Caco-2 (cell line): ENCODE data around the gene AATK. TPM values are rescaled to one million over a fixed set of nuclear protein-coding genes. Genes with fewer than 3 reads are reported as not detected.

Source experiments
- BruUV-seq: library from RNA; stranded (reverse); fragments of 400-500 nt; replicated peaks from 2 replicates; lab custom pipeline; 2021; lab: Mats Ljungman, UMichigan
- CTCF ChIA-PET: fragments of 300-600 bp; sonication (Branson Sonifier 250); formaldehyde crosslinking; loops from one replicate; lab custom pipeline; 2022; ENCODE audit warnings: antibody characterized with exemption; lab: Charles Lee
- POLR2A ChIA-PET: fragments of 300-600 bp; sonication (Branson Sonifier 250); formaldehyde crosslinking; loops from one replicate; lab custom pipeline; 2022; ENCODE audit warnings: antibody characterized with exemption; lab: Charles Lee
- DNase-seq, 2 experiments: peaks; one replicate each; pipeline versions ENCODE4 v3.0.0 to v3.0.0-alpha.2; 2020 to 2022
- H3K27me3 ChIP-seq: replicated peaks from 2 replicates; pipeline ENCODE4 v1.6.0; 2011; ENCODE audit warnings: low read length; ENCODE audit not compliant: control insufficient read depth, insufficient read depth
- H3K36me3 ChIP-seq: 2 replicates; pipeline ENCODE4 v1.5.1; 2011; ENCODE audit warnings: low read length; ENCODE audit not compliant: control insufficient read depth, insufficient read depth
- H3K4me1 ChIP-seq: fragments of 250-450 bp; sonication (Bioruptor Pico); 2 replicates; pipeline ENCODE4 v1.5.1; 2020; ENCODE audit warnings: mild to moderate bottlenecking
- H3K4me3 ChIP-seq: 2 replicates; pipeline ENCODE4 v1.5.1; 2011; ENCODE audit warnings: low read depth, mild to moderate bottlenecking, control low read depth, low read length
- H3K9me3 ChIP-seq: fragments of 250-450 bp; sonication (Bioruptor Pico); 2 replicates; pipeline ENCODE4 v1.5.1; 2020; ENCODE audit warnings: mild to moderate bottlenecking, moderate library complexity
- H3K27ac Mint-ChIP-seq: one replicate; pipeline ENCODE4 v1.8.0; 2022; ENCODE audit warnings: mixed read lengths; ENCODE audit not compliant: unreplicated experiment
- H3K27me3 Mint-ChIP-seq: one replicate; pipeline ENCODE4 v1.8.0; 2022; ENCODE audit warnings: mixed read lengths; ENCODE audit not compliant: insufficient read depth, unreplicated experiment
- H3K36me3 Mint-ChIP-seq: one replicate; pipeline ENCODE4 v1.8.0; 2022; ENCODE audit warnings: mild to moderate bottlenecking, mixed read lengths; ENCODE audit not compliant: insufficient read depth, unreplicated experiment
- H3K4me1 Mint-ChIP-seq: one replicate; pipeline ENCODE4 v1.8.0; 2022; ENCODE audit warnings: low read depth, mixed read lengths; ENCODE audit not compliant: unreplicated experiment
- H3K4me3 Mint-ChIP-seq: one replicate; pipeline ENCODE4 v1.8.0; 2022; ENCODE audit warnings: mild to moderate bottlenecking, moderate library complexity, mixed read lengths; ENCODE audit not compliant: unreplicated experiment
- H3K9me3 Mint-ChIP-seq: one replicate; pipeline ENCODE4 v1.8.0; 2022; ENCODE audit warnings: mixed read lengths; ENCODE audit not compliant: unreplicated experiment
- intact Hi-C: fragments of 100-400 bp; cut with micrococcal nuclease; formaldehyde crosslinking; loops from one replicate; pipeline ENCODE4 v1.10.0; 2022; ENCODE audit not compliant: unreplicated experiment
- total RNA-seq: library from RNA; stranded (reverse); gene quantifications from 2 replicates; pipeline ENCODE4 v1.2.3, GENCODE V29; 2022
- TF ChIP-seq, protein P1 (sequence below), 2 experiments: fragments of 200-600 bp in 1 of 2; IDR thresholded peaks; 1 replicate in 1 of 2; 2 replicates in 1 of 2; pipeline versions ENCODE4 v1.5.1 to v1.8.0; 2011 to 2022; ENCODE audit warnings: antibody characterized with exemption in 1 of 2, control low read depth in 1 of 2, inconsistent platforms in 1 of 2, low read depth in 1 of 2, low read length in 1 of 2, mild to moderate bottlenecking in 1 of 2, moderate library complexity in 1 of 2; ENCODE audit not compliant: insufficient read depth in 1 of 2, severe bottlenecking in 1 of 2, unreplicated experiment in 1 of 2

AATK gene
- total RNA-seq, 1 experiment from 2014 or later = 26.6 TPM

DNA sequence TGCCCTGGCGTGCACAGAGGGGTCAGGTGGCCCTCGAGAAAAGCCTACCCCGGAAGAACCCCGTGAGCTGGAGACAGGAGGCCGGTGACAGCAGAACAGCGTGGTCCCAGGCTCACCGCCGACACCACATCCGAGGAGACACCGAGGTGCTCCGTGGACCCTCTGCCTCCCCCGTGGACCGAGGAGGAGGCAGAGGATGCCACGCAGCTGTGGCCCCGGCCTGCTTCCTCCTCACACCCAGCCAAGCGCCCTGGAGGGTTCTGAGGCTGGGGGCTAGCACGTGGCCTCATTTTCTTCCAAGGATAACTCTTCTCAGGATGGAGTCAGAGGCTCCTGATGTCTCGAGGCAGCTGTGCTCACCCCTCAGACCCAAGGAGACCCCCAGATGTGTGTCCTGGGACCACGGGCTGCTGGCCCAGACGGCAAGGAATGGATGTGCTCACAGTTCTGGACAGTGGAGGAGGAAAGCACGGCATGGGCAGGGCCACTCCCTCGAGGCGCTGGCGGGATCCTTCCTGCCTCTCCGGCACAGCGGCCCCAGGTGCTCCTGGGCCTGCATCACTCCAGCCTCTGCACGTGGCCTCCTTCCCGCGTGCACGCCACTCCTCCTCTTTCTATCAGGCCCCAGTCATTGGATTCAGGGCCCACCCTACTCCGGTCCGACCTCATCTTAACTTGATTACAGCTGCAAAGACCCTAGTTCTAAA lies 5.1 kb downstream of the AATK start:
- CTCF ChIA-PET = no interaction called here
- H3K9me3 ChIP-seq = no peaks in the 10 kb centered on the region
- H3K27ac Mint-ChIP-seq = no peak overlapping the region
- no TSS peak for BruUV-seq
- H3K4me3 ChIP-seq = no peak overlapping the region
- no peaks in the 10 kb centered on the region for H3K9me3 Mint-ChIP-seq
- no peaks in the 10 kb centered on the region for H3K4me1 Mint-ChIP-seq
- DNase-seq = no peak
- H3K4me3 Mint-ChIP-seq = no peak overlapping the region
- TF ChIP-seq, protein P1, sequence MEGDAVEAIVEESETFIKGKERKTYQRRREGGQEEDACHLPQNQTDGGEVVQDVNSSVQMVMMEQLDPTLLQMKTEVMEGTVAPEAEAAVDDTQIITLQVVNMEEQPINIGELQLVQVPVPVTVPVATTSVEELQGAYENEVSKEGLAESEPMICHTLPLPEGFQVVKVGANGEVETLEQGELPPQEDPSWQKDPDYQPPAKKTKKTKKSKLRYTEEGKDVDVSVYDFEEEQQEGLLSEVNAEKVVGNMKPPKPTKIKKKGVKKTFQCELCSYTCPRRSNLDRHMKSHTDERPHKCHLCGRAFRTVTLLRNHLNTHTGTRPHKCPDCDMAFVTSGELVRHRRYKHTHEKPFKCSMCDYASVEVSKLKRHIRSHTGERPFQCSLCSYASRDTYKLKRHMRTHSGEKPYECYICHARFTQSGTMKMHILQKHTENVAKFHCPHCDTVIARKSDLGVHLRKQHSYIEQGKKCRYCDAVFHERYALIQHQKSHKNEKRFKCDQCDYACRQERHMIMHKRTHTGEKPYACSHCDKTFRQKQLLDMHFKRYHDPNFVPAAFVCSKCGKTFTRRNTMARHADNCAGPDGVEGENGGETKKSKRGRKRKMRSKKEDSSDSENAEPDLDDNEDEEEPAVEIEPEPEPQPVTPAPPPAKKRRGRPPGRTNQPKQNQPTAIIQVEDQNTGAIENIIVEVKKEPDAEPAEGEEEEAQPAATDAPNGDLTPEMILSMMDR (IDR thresholded peaks at IDR 0.05; ENCODE audit: insufficient read depth in 1 of 2, low read depth in 1 of 2, low read length in 1 of 2, severe bottlenecking in 1 of 2, unreplicated experiment in 1 of 2) = no peak
- H3K4me1 ChIP-seq = peaks cover 18% of the 10 kb centered on the region
- no peaks in the 10 kb centered on the region for H3K27me3 Mint-ChIP-seq
- POLR2A ChIA-PET = no interaction called here
- H3K36me3 ChIP-seq = no peaks in the 10 kb centered on the region
- H3K27me3 ChIP-seq = no peaks in the 10 kb centered on the region
- no peaks in the 10 kb centered on the region for H3K36me3 Mint-ChIP-seq
- intact Hi-C loops = no loop called here

DNA sequence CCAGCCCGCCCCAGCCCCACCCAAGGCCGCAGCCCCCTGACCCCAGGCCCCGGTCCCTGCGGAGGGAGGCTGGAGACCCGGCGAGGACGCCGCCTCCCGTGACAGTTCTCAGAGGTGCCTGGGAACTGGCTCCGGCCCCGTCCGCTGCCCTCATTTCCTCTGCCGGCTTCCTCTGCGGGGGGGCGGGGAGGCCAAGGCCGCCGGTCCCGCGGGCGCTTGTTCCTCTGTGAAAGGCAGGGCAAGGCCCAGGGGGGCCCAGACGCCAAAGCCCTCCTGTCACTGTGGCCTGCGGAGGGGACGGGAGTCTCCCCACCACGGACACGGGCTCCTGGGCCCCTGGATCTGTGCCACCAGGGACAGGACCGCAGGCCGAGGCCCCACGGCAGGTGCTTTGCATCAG lies 5.7 kb downstream of the AATK start:
- Histone ChIP-seq H3K27me3 (no peaks in the 10 kb centered on the region), H3K36me3 (no peaks in the 10 kb centered on the region), H3K4me1 (peaks cover 13% of the 10 kb centered on the region), H3K9me3 (no peaks in the 10 kb centered on the region), H3K4me3 (no peak overlapping the region)
- Mint-ChIP-seq H3K27ac (no peak overlapping the region), H3K27me3 (no peaks in the 10 kb centered on the region), H3K9me3 (no peaks in the 10 kb centered on the region), H3K4me1 (no peaks in the 10 kb centered on the region), H3K36me3 (no peaks in the 10 kb centered on the region), H3K4me3 (no peak overlapping the region)
- TF ChIP-seq, protein P1 (IDR thresholded peaks at IDR 0.05; ENCODE audit: insufficient read depth in 1 of 2, low read depth in 1 of 2, low read length in 1 of 2, severe bottlenecking in 1 of 2, unreplicated experiment in 1 of 2) = no peak
- no TSS peak for BruUV-seq
- ChIA-PET CTCF (no interaction called here), POLR2A (no interaction called here)
- intact Hi-C loops = no loop called here
- no peak for DNase-seq

DNA sequence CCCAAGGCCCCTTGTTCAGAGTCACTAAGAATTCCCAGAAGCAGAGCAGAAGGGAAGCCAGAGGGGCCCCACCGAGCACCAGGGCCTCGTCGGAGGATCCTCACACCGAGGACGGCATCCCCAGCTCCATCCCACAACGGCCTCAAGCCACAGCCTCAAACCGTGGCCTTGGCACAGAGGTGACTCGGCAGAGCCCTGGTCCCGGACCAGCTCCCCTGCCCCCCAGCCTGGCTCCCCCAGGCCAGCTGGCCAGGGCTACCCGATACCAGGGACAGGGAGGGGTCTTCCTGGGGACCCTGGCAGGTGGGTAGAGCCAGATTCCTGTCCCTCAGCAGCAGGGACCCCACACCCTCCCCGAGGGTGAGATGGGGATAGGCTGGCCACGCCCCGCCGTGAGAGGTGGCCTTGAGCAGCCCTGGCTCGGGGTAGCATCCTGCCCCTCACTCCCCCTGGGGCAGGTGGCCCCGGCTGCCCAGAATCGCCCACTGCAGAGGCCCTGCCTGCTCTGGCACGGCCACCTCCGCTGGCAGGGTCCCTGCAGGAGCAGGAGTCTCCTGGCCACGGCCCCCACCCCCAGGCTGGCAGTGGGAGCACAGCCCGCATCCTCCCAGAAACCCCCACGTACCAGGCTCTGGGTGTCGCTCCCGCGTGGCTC lies 6.3 kb downstream of the AATK start:
- Mint-ChIP-seq H3K27ac (no peak overlapping the region), H3K27me3 (no peaks in the 10 kb centered on the region), H3K9me3 (no peaks in the 10 kb centered on the region), H3K4me3 (no peak overlapping the region), H3K36me3 (no peaks in the 10 kb centered on the region), H3K4me1 (no peaks in the 10 kb centered on the region)
- no peaks in the 10 kb centered on the region for H3K9me3 ChIP-seq
- intact Hi-C loops = no loop called here
- POLR2A ChIA-PET = no interaction called here
- no peak overlapping the region for H3K4me3 ChIP-seq
- H3K36me3 ChIP-seq = no peaks in the 10 kb centered on the region
- no peak for DNase-seq
- peaks cover 7% of the 10 kb centered on the region for H3K4me1 ChIP-seq
- no TSS peak for BruUV-seq
- CTCF ChIA-PET = no interaction called here
- TF ChIP-seq, protein P1 (IDR thresholded peaks at IDR 0.05; ENCODE audit: insufficient read depth in 1 of 2, low read depth in 1 of 2, low read length in 1 of 2, severe bottlenecking in 1 of 2, unreplicated experiment in 1 of 2) = no peak
- no peaks in the 10 kb centered on the region for H3K27me3 ChIP-seq
